SK-N-MC (cell line): ENCODE data around the gene AAGAB.

Experiments
- FOXP2 ChIP-seq: optimal IDR thresholded peaks from 2 replicates; pipeline ENCODE3; 2011; ENCODE audit warnings: mild to moderate bottlenecking, moderate library complexity; ENCODE audit not compliant: insufficient read depth; ENCODE audit errors: extremely low read length, control extremely low read depth
- POLR2AphosphoS5 ChIP-seq: IDR thresholded peaks from 2 replicates; pipeline ENCODE4 v1.6.1; 2012; ENCODE audit warnings: mild to moderate bottlenecking, low read depth, low read length, borderline replicate concordance

DNA sequence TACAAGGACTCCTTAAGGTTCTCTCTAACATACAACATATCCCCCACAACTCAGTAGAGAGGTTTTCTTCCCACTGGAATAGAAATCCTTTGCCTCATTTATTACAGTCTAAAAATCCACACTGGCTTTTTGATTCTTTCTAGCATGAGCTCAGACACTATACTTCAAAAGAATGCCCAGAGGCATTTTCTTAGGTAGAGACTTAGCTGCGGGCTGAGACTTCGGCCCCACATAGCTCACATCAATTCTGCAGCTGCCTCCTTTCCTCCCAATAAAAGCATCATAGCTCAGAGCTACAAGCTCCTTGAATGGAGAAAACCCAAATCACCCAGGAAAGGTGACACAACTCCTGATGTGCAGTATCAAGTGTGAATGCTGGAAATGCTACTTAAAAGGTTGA is 52.4 kb downstream of the AAGAB start:
- TF ChIP-seq POLR2AphosphoS5 (no peak), FOXP2 (no peak)
